HCT116 (cell line): ENCODE measurements around the gene BRD7. TPM values are rescaled to one million over a fixed set of nuclear protein-coding genes. Genes with fewer than 3 reads are reported as not detected.

Experiments used
- ATAC-seq: fragments of 200-7000 bp; cut with Tn5 transposase; 2 replicates; pipeline ENCODE4 v1.9.1; 2020; ENCODE audit warnings: mild to moderate bottlenecking, moderate library complexity
- BruUV-seq: library from RNA; stranded (reverse); fragments of 400-500 nt; replicated peaks from 2 replicates; lab custom pipeline; 2021; lab: Mats Ljungman, UMichigan
- CTCF ChIA-PET: fragments of 300-600 bp; sonication (Branson Sonifier 250); formaldehyde crosslinking; loops from one replicate; lab custom pipeline; 2021; ENCODE audit warnings: antibody characterized with exemption; lab: Charles Lee
- POLR2A ChIA-PET: fragments of 300-600, 350-600 bp; sonication (Branson Sonifier 250); formaldehyde crosslinking; loops from one replicate; lab custom pipeline; 2021; ENCODE audit warnings: antibody characterized with exemption; lab: Charles Lee
- RAD21 ChIA-PET, 2 experiments: fragments of 300-600 bp; sonication (Branson Sonifier 250); formaldehyde crosslinking; loops; one replicate each; lab custom pipeline; 2023; ENCODE audit warnings: low total read pairs in 2 of 2; ENCODE audit not compliant: uncharacterized antibody in 2 of 2, unreplicated experiment in 2 of 2, low non-redundant PET in 1 of 2; lab: Charles Lee
- DNase-seq: peaks from one replicate; pipeline ENCODE4 v3.0.0-alpha.2; 2010; ENCODE audit warnings: low read depth, low spot score
- H2AFZ ChIP-seq: fragments of 200-600 bp; shearing (Covaris generic), sonication (generic); 2 replicates; pipeline ENCODE4 v1.6.1; 2017; ENCODE audit warnings: low read depth, mixed run types, mixed read lengths, antibody characterized with exemption, low read length; ENCODE audit not compliant: poor library complexity, severe bottlenecking
- H3K27ac ChIP-seq: 2 replicates; pipeline ENCODE4 v1.5.1; 2012; ENCODE audit warnings: low read depth, low read length
- H3K27me3 ChIP-seq: fragments of 200-600 bp; sonication (generic); 2 replicates; pipeline ENCODE4 v1.6.1; 2016; ENCODE audit warnings: mixed run types, low read length, mixed read lengths; ENCODE audit not compliant: insufficient read depth
- H3K36me3 ChIP-seq, 2 experiments: fragments of 200-500 bp in 1 of 2; fragments of 200-600 bp in 1 of 2; sonication (Bioruptor generic) in 1 of 2; sonication (generic) in 1 of 2; 2 replicates each; pipeline versions ENCODE4 v1.5.1 to v1.6.1; 2014 to 2016; ENCODE audit warnings: low read length in 2 of 2, inconsistent platforms in 1 of 2, mixed read lengths in 1 of 2, mixed run types in 1 of 2; ENCODE audit not compliant: insufficient read depth in 2 of 2, control insufficient read depth in 1 of 2
- H3K4me1 ChIP-seq, 2 experiments: fragments of 200-600 bp in 1 of 2; sonication (generic) in 1 of 2; 2 replicates each; pipeline versions ENCODE4 v1.5.1 to v1.6.1; 2012 to 2017; ENCODE audit warnings: low read length in 2 of 2, inconsistent platforms in 1 of 2, mild to moderate bottlenecking in 1 of 2, mixed read lengths in 1 of 2, mixed run types in 1 of 2, moderate library complexity in 1 of 2; ENCODE audit not compliant: insufficient read depth in 2 of 2, control insufficient read depth in 1 of 2
- H3K4me2 ChIP-seq: fragments of 200-600 bp; sonication (generic); 2 replicates; pipeline ENCODE4 v1.6.1; 2017; ENCODE audit warnings: mixed run types, low read length, mixed read lengths
- H3K4me3 ChIP-seq, 2 experiments: fragments of 200-600 bp in 1 of 2; sonication (generic) in 1 of 2; replicated peaks in 1 of 2; 2 replicates each; pipeline ENCODE4 v1.5.1; 2011 to 2016; ENCODE audit warnings: low read length in 2 of 2, control low read depth in 1 of 2, low read depth in 1 of 2, mild to moderate bottlenecking in 1 of 2, mixed read lengths in 1 of 2, mixed run types in 1 of 2
- H3K79me2 ChIP-seq: fragments of 200-600 bp; sonication (generic); 2 replicates; pipeline ENCODE4 v1.6.1; 2017; ENCODE audit warnings: mild to moderate bottlenecking, mixed run types, low read length, moderate library complexity, mixed read lengths; ENCODE audit not compliant: insufficient read depth
- H3K9ac ChIP-seq: fragments of 200-600 bp; sonication (generic); 2 replicates; pipeline ENCODE4 v1.6.1; 2016; ENCODE audit warnings: low read length, mixed read lengths
- H3K9me2 ChIP-seq: fragments of 200-600 bp; sonication (generic), shearing (Covaris generic); 2 replicates; pipeline ENCODE4 v1.6.1; 2017; ENCODE audit warnings: mixed run types, mild to moderate bottlenecking, moderate library complexity; ENCODE audit not compliant: insufficient read depth
- H3K9me3 ChIP-seq, 2 experiments: fragments of 200-500 bp in 1 of 2; fragments of 200-600 bp in 1 of 2; sonication (Bioruptor generic) in 1 of 2; sonication (generic) in 1 of 2; 2 replicates each; pipeline ENCODE4 v1.6.1; 2014 to 2017; ENCODE audit warnings: low read length in 2 of 2, mixed read lengths in 2 of 2, inconsistent platforms in 1 of 2, low read depth in 1 of 2, mild to moderate bottlenecking in 1 of 2, mixed run types in 1 of 2, moderate library complexity in 1 of 2; ENCODE audit not compliant: control insufficient read depth in 1 of 2, insufficient read depth in 1 of 2
- H4K20me1 ChIP-seq: fragments of 200-600 bp; sonication (generic), shearing (Covaris generic); 2 replicates; pipeline ENCODE4 v1.6.1; 2017; ENCODE audit warnings: mixed run types, mild to moderate bottlenecking, moderate library complexity; ENCODE audit not compliant: insufficient read depth
- CBX3 ChIP-seq: IDR thresholded peaks from 2 replicates; pipeline ENCODE4 v1.6.1; 2012; ENCODE audit warnings: low read depth
- CEBPB ChIP-seq: IDR thresholded peaks from 2 replicates; pipeline ENCODE4 v1.6.1; 2012; ENCODE audit warnings: low read depth
- CTCF ChIP-seq, 3 experiments: fragments of 200-600 bp in 1 of 3; sonication (generic) in 1 of 3; IDR thresholded peaks in 2 of 3; conservative IDR thresholded peaks in 1 of 3; 2 replicates each; pipeline ENCODE4 v1.5.1; 2012 to 2017; ENCODE audit warnings: low read depth in 2 of 3, low read length in 2 of 3, antibody characterized with exemption in 1 of 3, borderline replicate concordance in 1 of 3, control low read depth in 1 of 3, mild to moderate bottlenecking in 1 of 3, mixed read lengths in 1 of 3, mixed run types in 1 of 3, moderate library complexity in 1 of 3; ENCODE audit not compliant: insufficient read depth in 1 of 3
- ELF1 ChIP-seq: IDR thresholded peaks from 2 replicates; pipeline ENCODE4 v1.6.1; 2012; ENCODE audit warnings: low read depth, borderline replicate concordance
- EZH2 ChIP-seq: fragments of 200-600 bp; sonication (generic); IDR thresholded peaks from 2 replicates; pipeline ENCODE4 v1.6.1; 2017; ENCODE audit warnings: antibody characterized with exemption, mixed run types
- FOSL1 ChIP-seq: IDR thresholded peaks from 2 replicates; pipeline ENCODE4 v1.6.1; 2012; ENCODE audit warnings: low read depth
- JUND ChIP-seq: IDR thresholded peaks from 2 replicates; pipeline ENCODE4 v1.6.1; 2012
- MAX ChIP-seq: IDR thresholded peaks from 2 replicates; pipeline ENCODE4 v1.6.1; 2012
- POLR2AphosphoS5 ChIP-seq: IDR thresholded peaks from 2 replicates; pipeline ENCODE4 v1.6.1; 2011; ENCODE audit warnings: mild to moderate bottlenecking, low read depth, low read length, moderate library complexity
- RAD21 ChIP-seq: IDR thresholded peaks from 2 replicates; pipeline ENCODE4 v1.6.1; 2012; ENCODE audit warnings: low read depth, mild to moderate bottlenecking
- SP1 ChIP-seq: IDR thresholded peaks from 2 replicates; pipeline ENCODE4 v1.6.1; 2012; ENCODE audit warnings: low read depth
- TCF7L2 ChIP-seq: IDR thresholded peaks from 2 replicates; pipeline ENCODE4 v1.7.0; 2011; ENCODE audit warnings: borderline replicate concordance, inconsistent platforms; ENCODE audit not compliant: insufficient read depth, insufficient read length; ENCODE audit errors: extremely low read depth
- YY1 ChIP-seq: IDR thresholded peaks from 2 replicates; pipeline ENCODE4 v1.6.1; 2011; ENCODE audit warnings: low read length, low read depth, moderate library complexity, mild to moderate bottlenecking; ENCODE audit not compliant: insufficient replicate concordance; ENCODE audit errors: extremely low read depth
- ZBTB33 ChIP-seq: IDR thresholded peaks from 2 replicates; pipeline ENCODE4 v1.6.1; 2011; ENCODE audit warnings: mild to moderate bottlenecking, low read length, moderate library complexity; ENCODE audit not compliant: insufficient replicate concordance; ENCODE audit errors: extremely low read depth
- ZNF274 ChIP-seq: fragments of 200-500 bp; sonication (Bioruptor generic); IDR thresholded peaks from 2 replicates; pipeline ENCODE4 v1.6.1; 2014; ENCODE audit warnings: mild to moderate bottlenecking, low read depth, low read length, inconsistent platforms
- intact Hi-C: fragments of 100-400 bp; cut with micrococcal nuclease; formaldehyde crosslinking; loops from 2 replicates; pipeline ENCODE4 v1.10.0; 2022
- total RNA-seq: library from RNA; stranded (reverse); gene quantifications from one replicate; pipeline ENCODE4 v1.2.1, GENCODE V29; 2021; ENCODE audit not compliant: unreplicated experiment

BRD7 gene
- total RNA-seq, 1 experiment from 2014 or later: 85.4 TPM

- TF ChIP-seq MAX (no peak), JUND (no peak), SP1 (no peak), POLR2AphosphoS5 (no peak), EZH2 (no peak), CEBPB (no peak), TCF7L2 (no peak), ZBTB33 (no peak), YY1 (no peak), FOSL1 (no peak), ZNF274 (no peak), CBX3 (no peak), ELF1 (no peak), CTCF (IDR thresholded peaks at IDR 0.05 in 2 of 3, conservative IDR thresholded peaks at IDR 0.05 in 1 of 3; ENCODE audit: borderline replicate concordance in 1 of 3, insufficient read depth in 1 of 3, low read depth in 2 of 3, low read length in 2 of 3) (no peak), RAD21 (no peak)
- Histone ChIP-seq H3K4me3 (no peak overlapping the region), H3K9me3 (no peaks in the 10 kb centered on the region), H4K20me1 (no peaks in the 10 kb centered on the region), H2AFZ (no peak overlapping the region), H3K36me3 (no peaks in the 10 kb centered on the region), H3K9ac (no peak overlapping the region), H3K27me3 (no peaks in the 10 kb centered on the region), H3K79me2 (peaks cover 6% of the 10 kb centered on the region; the same call in 1 of the 2 replicates), H3K9me2 (no peaks in the 10 kb centered on the region), H3K27ac (no peak overlapping the region), H3K4me1 (no peaks in the 10 kb centered on the region), H3K4me2 (no peak overlapping the region)
- DNase-seq (no peak), ATAC-seq (no peak)
- BruUV-seq: no TSS peak
- RAD21 ChIA-PET: no interaction called here
- POLR2A ChIA-PET: no interaction called here
- CTCF ChIA-PET: no interaction called here
- intact Hi-C loops: no loop called here
Observed at GRCh38 chr16:50282010-50282538, 86.7 kb downstream of the BRD7 start.
